ENCODE data around the gene UTP11. TPM values are rescaled to one million over a fixed set of nuclear protein-coding genes. Genes with fewer than 3 reads are reported as not detected.

Gene UTP11
- total and polyA plus RNA-seq, 7 experiments from 2014 or later = 8.2 to 42.8 (median 16.8) TPM

- CTCF ChIA-PET = interaction anchor here (0.6 to 1.3 kb wide), 2 partner anchors 33 to 812 kb away, joined by 3 read pairs; no protein-coding TSS in a partner anchor
- no peak overlapping the region for H3K27ac Mint-ChIP-seq
- Histone ChIP-seq H3K27me3 (ENCODE audit: control insufficient read depth in 2 of 2, insufficient read depth in 2 of 2, low read length in 2 of 2) (no peaks in the 10 kb centered on the region), H3K4me1 (ENCODE audit: control insufficient read depth in 2 of 2, insufficient read depth in 2 of 2, low read length in 2 of 2) (no peaks in the 10 kb centered on the region), H3K27ac (ENCODE audit: low read depth, low read length) (no peak overlapping the region), H3K36me3 (ENCODE audit: control insufficient read depth in 2 of 3, insufficient read depth in 3 of 3, low read length in 3 of 3) (peaks cover 14 to 71% (median 18%) of the 10 kb centered on the region in 3 experiments), H3K9me3 (ENCODE audit: control insufficient read depth in 2 of 3, low read length in 3 of 3) (no peaks in the 10 kb centered on the region), H3K4me3 (ENCODE audit: low read length) (no peak overlapping the region)
- DNase-seq (no peak), ATAC-seq (no peak)
- H3K9me3 Mint-ChIP-seq = no peaks in the 10 kb centered on the region
- POLR2A ChIA-PET = interaction anchor here (1.9 kb wide), 1 partner anchor 10 kb away, joined by 7 read pairs; the partner anchor contains the start of gene UTP11
- H3K27me3 Mint-ChIP-seq = no peaks in the 10 kb centered on the region
- H3K36me3 Mint-ChIP-seq = peaks cover 11 to 44% (median 19%) of the 10 kb centered on the region in 5 donors
- peaks cover 3 to 20% (median 8%) of the 10 kb centered on the region in 7 donors for H3K4me1 Mint-ChIP-seq
- intact Hi-C loops (cut with micrococcal nuclease) = loop anchor here in 1 of 2 donors (10.0 kb wide), 1 partner anchor 562 kb away; no protein-coding TSS in a partner anchor
- no peak overlapping the region for H3K4me3 Mint-ChIP-seq
These were observed 10.3 kb downstream of the UTP11 start for GRCh38 chr1:38022810-38023209.

- Mint-ChIP-seq H3K4me3 (no peak overlapping the region), H3K27ac (peak overlapping the region in 1 of 9 donors; percentile 36), H3K4me1 (peaks cover 3 to 33% (median 15%) of the 10 kb centered on the region in 7 donors), H3K9me3 (no peaks in the 10 kb centered on the region), H3K36me3 (peaks cover 4 to 31% (median 14%) of the 10 kb centered on the region in 5 donors), H3K27me3 (no peaks in the 10 kb centered on the region)
- intact Hi-C loops (cut with micrococcal nuclease) = loop anchor here (5.0 to 10.0 kb wide), 3 partner anchors 560 to 792 kb away; no protein-coding TSS in a partner anchor
- no peak overlapping the region for H3K27ac ChIP-seq (ENCODE audit: low read depth, low read length)
- ATAC-seq (no peak), DNase-seq (no peak)
- peaks cover 11 to 53% (median 14%) of the 10 kb centered on the region in 3 experiments for H3K36me3 ChIP-seq (ENCODE audit: control insufficient read depth in 2 of 3, insufficient read depth in 3 of 3, low read length in 3 of 3)
- CTCF ChIA-PET = no interaction called here
- no peaks in the 10 kb centered on the region for H3K9me3 ChIP-seq (ENCODE audit: control insufficient read depth in 2 of 3, low read length in 3 of 3)
- POLR2A ChIA-PET = no interaction called here
- H3K4me1 ChIP-seq (ENCODE audit: control insufficient read depth in 2 of 2, insufficient read depth in 2 of 2, low read length in 2 of 2) = peaks cover 5 to 21% of the 10 kb centered on the region in 2 donors
- H3K27me3 ChIP-seq (ENCODE audit: control insufficient read depth in 2 of 2, insufficient read depth in 2 of 2, low read length in 2 of 2) = no peaks in the 10 kb centered on the region
- no peak overlapping the region for H3K4me3 ChIP-seq (ENCODE audit: low read length)
These were observed 12.7 kb downstream of the UTP11 start for GRCh38 chr1:38025233-38025632.

GRCh38 chr1:38025664-38026063 is 13.1 kb downstream of the UTP11 start:
- DNase-seq (no peak), ATAC-seq (no peak)
- Mint-ChIP-seq H3K4me1 (peaks cover 7 to 37% (median 20%) of the 10 kb centered on the region in 7 donors), H3K36me3 (peaks cover 4 to 27% (median 14%) of the 10 kb centered on the region in 5 donors), H3K27me3 (no peaks in the 10 kb centered on the region), H3K27ac (peak overlapping the region in 1 of 9 donors; percentile 36), H3K4me3 (no peak overlapping the region), H3K9me3 (no peaks in the 10 kb centered on the region)
- ChIA-PET CTCF (no interaction called here), POLR2A (no interaction called here)
- Histone ChIP-seq H3K4me3 (ENCODE audit: low read length) (no peak overlapping the region), H3K27ac (ENCODE audit: low read depth, low read length) (no peak overlapping the region), H3K4me1 (ENCODE audit: control insufficient read depth in 2 of 2, insufficient read depth in 2 of 2, low read length in 2 of 2) (peaks cover 9 to 25% of the 10 kb centered on the region in 2 donors), H3K27me3 (ENCODE audit: control insufficient read depth in 2 of 2, insufficient read depth in 2 of 2, low read length in 2 of 2) (no peaks in the 10 kb centered on the region), H3K36me3 (ENCODE audit: control insufficient read depth in 2 of 3, insufficient read depth in 3 of 3, low read length in 3 of 3) (peaks cover 11 to 49% (median 14%) of the 10 kb centered on the region in 3 experiments), H3K9me3 (ENCODE audit: control insufficient read depth in 2 of 3, low read length in 3 of 3) (no peaks in the 10 kb centered on the region)
- intact Hi-C loops (cut with micrococcal nuclease) = loop anchor here (1.0 to 10.0 kb wide), 5 partner anchors 559 to 810 kb away; no protein-coding TSS in a partner anchor

GRCh38 chr1:38026592-38027200 is 14.2 kb downstream of the UTP11 start:
- DNase-seq (no peak), ATAC-seq (no peak)
- Mint-ChIP-seq H3K27ac (peak overlapping the region in 2 of 9 donors; percentile 38), H3K4me1 (peaks cover 11 to 45% (median 25%) of the 10 kb centered on the region in 7 donors), H3K9me3 (no peaks in the 10 kb centered on the region), H3K36me3 (peaks cover 4 to 27% (median 14%) of the 10 kb centered on the region in 5 donors), H3K4me3 (no peak overlapping the region), H3K27me3 (no peaks in the 10 kb centered on the region)
- ChIA-PET CTCF (interaction anchor here (0.6 to 1.3 kb wide), 2 partner anchors 9 to 650 kb away, joined by 3 read pairs; no protein-coding TSS in a partner anchor), POLR2A (no interaction called here)
- intact Hi-C loops (cut with micrococcal nuclease) = loop anchor here (1.0 to 10.0 kb wide), 5 partner anchors 558 to 809 kb away; no protein-coding TSS in a partner anchor
- no peak overlapping the region for H3K4me3 ChIP-seq (ENCODE audit: low read length)
- H3K9me3 ChIP-seq (ENCODE audit: control insufficient read depth in 2 of 3, low read length in 3 of 3) = no peaks in the 10 kb centered on the region
- H3K27ac ChIP-seq (ENCODE audit: low read depth, low read length) = no peak overlapping the region
- peaks cover 12 to 32% of the 10 kb centered on the region in 2 donors for H3K4me1 ChIP-seq (ENCODE audit: control insufficient read depth in 2 of 2, insufficient read depth in 2 of 2, low read length in 2 of 2)
- peaks cover 11 to 43% (median 14%) of the 10 kb centered on the region in 3 experiments for H3K36me3 ChIP-seq (ENCODE audit: control insufficient read depth in 2 of 3, insufficient read depth in 3 of 3, low read length in 3 of 3)
- H3K27me3 ChIP-seq (ENCODE audit: control insufficient read depth in 2 of 2, insufficient read depth in 2 of 2, low read length in 2 of 2) = no peaks in the 10 kb centered on the region

GRCh38 chr1:38027201-38028104 is 14.9 kb downstream of the UTP11 start:
- Mint-ChIP-seq H3K27ac (peak overlapping the region in 3 of 9 donors; percentile 65 to 80 (median 66)), H3K4me1 (peaks cover 11 to 45% (median 25%) of the 10 kb centered on the region in 7 donors), H3K9me3 (no peaks in the 10 kb centered on the region), H3K27me3 (no peaks in the 10 kb centered on the region), H3K36me3 (peaks cover 1 to 21% (median 10%) of the 10 kb centered on the region in 5 donors), H3K4me3 (no peak overlapping the region)
- H3K4me1 ChIP-seq (ENCODE audit: control insufficient read depth in 2 of 2, insufficient read depth in 2 of 2, low read length in 2 of 2) = peaks cover 12 to 32% of the 10 kb centered on the region in 2 donors
- no peaks in the 10 kb centered on the region for H3K9me3 ChIP-seq (ENCODE audit: control insufficient read depth in 2 of 3, low read length in 3 of 3)
- intact Hi-C loops (cut with micrococcal nuclease) = loop anchor here (2.0 to 10.0 kb wide), 4 partner anchors 557 to 807 kb away; no protein-coding TSS in a partner anchor
- H3K27me3 ChIP-seq (ENCODE audit: control insufficient read depth in 2 of 2, insufficient read depth in 2 of 2, low read length in 2 of 2) = no peaks in the 10 kb centered on the region
- ChIA-PET POLR2A (interaction anchor here (1.0 kb wide), 1 partner anchor 10 kb away, joined by 4 read pairs; no protein-coding TSS in a partner anchor), CTCF (interaction anchor here (1.2 to 1.3 kb wide), 2 partner anchors 10 to 811 kb away, joined by 3 read pairs; no protein-coding TSS in a partner anchor)
- H3K36me3 ChIP-seq (ENCODE audit: control insufficient read depth in 2 of 3, insufficient read depth in 3 of 3, low read length in 3 of 3) = peaks cover 10 to 35% (median 10%) of the 10 kb centered on the region in 3 experiments
- ATAC-seq = no peak
- H3K27ac ChIP-seq (ENCODE audit: low read depth, low read length) = no peak overlapping the region
- H3K4me3 ChIP-seq (ENCODE audit: low read length) = no peak overlapping the region
- DNase-seq = no peak

GRCh38 chr1:38028105-38028591 is 15.6 kb downstream of the UTP11 start:
- Histone ChIP-seq H3K9me3 (ENCODE audit: control insufficient read depth in 2 of 3, low read length in 3 of 3) (no peaks in the 10 kb centered on the region), H3K4me1 (ENCODE audit: control insufficient read depth in 2 of 2, insufficient read depth in 2 of 2, low read length in 2 of 2) (peaks cover 12 to 32% of the 10 kb centered on the region in 2 donors), H3K4me3 (ENCODE audit: low read length) (no peak overlapping the region), H3K36me3 (ENCODE audit: control insufficient read depth in 2 of 3, insufficient read depth in 3 of 3, low read length in 3 of 3) (peaks cover 3 to 28% (median 10%) of the 10 kb centered on the region in 3 experiments), H3K27ac (ENCODE audit: low read depth, low read length) (no peak overlapping the region), H3K27me3 (ENCODE audit: control insufficient read depth in 2 of 2, insufficient read depth in 2 of 2, low read length in 2 of 2) (no peaks in the 10 kb centered on the region)
- DNase-seq (peak in 1 of 9 donors; percentile 74), ATAC-seq (peak; percentile 45)
- peak overlapping the region in 2 of 9 donors; percentile 66 to 80 for H3K27ac Mint-ChIP-seq
- CTCF ChIA-PET = interaction anchor here (1.2 to 1.3 kb wide), 2 partner anchors 10 to 810 kb away, joined by 3 read pairs; no protein-coding TSS in a partner anchor
- peaks cover 11 to 45% (median 25%) of the 10 kb centered on the region in 7 donors for H3K4me1 Mint-ChIP-seq
- no peak overlapping the region for H3K4me3 Mint-ChIP-seq
- H3K36me3 Mint-ChIP-seq = peaks cover 0 to 16% (median 6%) of the 10 kb centered on the region in 5 donors
- H3K9me3 Mint-ChIP-seq = no peaks in the 10 kb centered on the region
- intact Hi-C loops (cut with micrococcal nuclease) = loop anchor here (5.0 to 10.0 kb wide), 3 partner anchors 557 to 789 kb away; no protein-coding TSS in a partner anchor
- H3K27me3 Mint-ChIP-seq = no peaks in the 10 kb centered on the region
- POLR2A ChIA-PET = interaction anchor here (0.6 to 1.0 kb wide), 2 partner anchors 11 to 1918 kb away, joined by 3 to 4 read pairs; no protein-coding TSS in a partner anchor
